Measurements from ENCODE around the gene HLA-E.
A peak's percentile ranks its signal among the peaks of the same experiment; 100 is the strongest.
"Not testable (repeated sequence)": the region's sequence is repeated elsewhere in the genome, so short reads cannot be mapped to it uniquely, and the experiment has no call there.

The HLA-E gene

GRCh38 chr6:30491291-30491953, 2.1 kb downstream of the HLA-E start:
- H3K9me3 Mint-ChIP-seq, ATAC-seq, H3K27me3 Mint-ChIP-seq, DNase-seq: not testable (repeated sequence)
- peaks cover 69% of the 10 kb centered on the region for H3K4me1 Mint-ChIP-seq
- peak overlapping the region; percentile 91 for H3K27ac Mint-ChIP-seq
- peaks cover 56% of the 10 kb centered on the region for H3K36me3 Mint-ChIP-seq (ENCODE audit: low read depth)
- H3K4me3 Mint-ChIP-seq, result peak overlapping the region; percentile 95

GRCh38 chr6:30491991-30492952, 3.0 kb downstream of the HLA-E start:
- H3K27ac Mint-ChIP-seq, result peak overlapping the region; percentile 91
- peak; percentile 15 for ATAC-seq
- peaks cover 70% of the 10 kb centered on the region for H3K4me1 Mint-ChIP-seq
- H3K27me3 Mint-ChIP-seq, result no peaks in the 10 kb centered on the region
- peak overlapping the region; percentile 95 for H3K4me3 Mint-ChIP-seq
- no peaks in the 10 kb centered on the region for H3K9me3 Mint-ChIP-seq
- H3K36me3 Mint-ChIP-seq (ENCODE audit: low read depth), result peaks cover 56% of the 10 kb centered on the region
- DNase-seq, result no peak

- peak overlapping the region; percentile 95 for H3K4me3 Mint-ChIP-seq
- H3K9me3 Mint-ChIP-seq, result no peaks in the 10 kb centered on the region
- ATAC-seq (no peak), DNase-seq (peak; percentile 68)
- H3K27ac Mint-ChIP-seq, result peak overlapping the region; percentile 84
- peaks cover 56% of the 10 kb centered on the region for H3K36me3 Mint-ChIP-seq (ENCODE audit: low read depth)
- peaks cover 71% of the 10 kb centered on the region for H3K4me1 Mint-ChIP-seq
- no peaks in the 10 kb centered on the region for H3K27me3 Mint-ChIP-seq
Observed at GRCh38 chr6:30493643-30494250, 4.4 kb downstream of the HLA-E start.

GRCh38 chr6:30494291-30494861, 5.1 kb downstream of the HLA-E start:
- no peaks in the 10 kb centered on the region for H3K27me3 Mint-ChIP-seq
- DNase-seq (no peak), ATAC-seq (no peak)
- peaks cover 65% of the 10 kb centered on the region for H3K4me1 Mint-ChIP-seq
- H3K36me3 Mint-ChIP-seq (ENCODE audit: low read depth), result peaks cover 52% of the 10 kb centered on the region
- no peaks in the 10 kb centered on the region for H3K9me3 Mint-ChIP-seq
- peak overlapping the region; percentile 84 for H3K27ac Mint-ChIP-seq
- H3K4me3 Mint-ChIP-seq, result peak overlapping the region; percentile 95

- H3K27me3 Mint-ChIP-seq, DNase-seq, ATAC-seq, H3K9me3 Mint-ChIP-seq: not testable (repeated sequence)
- peaks cover 69% of the 10 kb centered on the region for H3K4me1 Mint-ChIP-seq
- peaks cover 48% of the 10 kb centered on the region for H3K36me3 Mint-ChIP-seq (ENCODE audit: low read depth)
- H3K27ac Mint-ChIP-seq, result peak overlapping the region; percentile 84
- H3K4me3 Mint-ChIP-seq, result peak overlapping the region; percentile 37
Observed at GRCh38 chr6:30495060-30495459, 5.8 kb downstream of the HLA-E start.

GRCh38 chr6:30495993-30496392, 6.7 kb downstream of the HLA-E start:
- H3K36me3 Mint-ChIP-seq (ENCODE audit: low read depth), result peaks cover 39% of the 10 kb centered on the region
- DNase-seq (no peak), ATAC-seq (no peak)
- no peaks in the 10 kb centered on the region for H3K27me3 Mint-ChIP-seq
- peaks cover 77% of the 10 kb centered on the region for H3K4me1 Mint-ChIP-seq
- H3K4me3 Mint-ChIP-seq, result no peak overlapping the region
- H3K27ac Mint-ChIP-seq, result peak overlapping the region; percentile 84
- no peaks in the 10 kb centered on the region for H3K9me3 Mint-ChIP-seq

GRCh38 chr6:30497261-30497599, 7.9 kb downstream of the HLA-E start:
- H3K27me3 Mint-ChIP-seq, H3K9me3 Mint-ChIP-seq, DNase-seq, ATAC-seq: not testable (repeated sequence)
- Mint-ChIP-seq H3K4me3 (peak overlapping the region; percentile 7), H3K4me1 (peaks cover 72% of the 10 kb centered on the region), H3K27ac (peak overlapping the region; percentile 84), H3K36me3 (ENCODE audit: low read depth) (peaks cover 26% of the 10 kb centered on the region)

GRCh38 chr6:30497714-30498113, 8.4 kb downstream of the HLA-E start:
- peak overlapping the region; percentile 84 for H3K27ac Mint-ChIP-seq
- H3K27me3 Mint-ChIP-seq, result no peaks in the 10 kb centered on the region
- no peaks in the 10 kb centered on the region for H3K9me3 Mint-ChIP-seq
- H3K4me3 Mint-ChIP-seq, result peak overlapping the region; percentile 7
- ATAC-seq (no peak), DNase-seq (no peak)
- peaks cover 22% of the 10 kb centered on the region for H3K36me3 Mint-ChIP-seq (ENCODE audit: low read depth)
- peaks cover 69% of the 10 kb centered on the region for H3K4me1 Mint-ChIP-seq

- not testable (repeated sequence) for H3K27ac Mint-ChIP-seq
- H3K4me1 Mint-ChIP-seq, result peaks cover 64% of the 10 kb centered on the region
Observed at GRCh38 chr6:30498705-30499104, 9.4 kb downstream of the HLA-E start.

GRCh38 chr6:30500421-30501355, 11.4 kb downstream of the HLA-E start:
- Mint-ChIP-seq H3K27ac (peak overlapping the region; percentile 82), H3K4me1 (peaks cover 50% of the 10 kb centered on the region), H3K4me3 (peak overlapping the region; percentile 73), H3K36me3 (ENCODE audit: low read depth) (no peaks in the 10 kb centered on the region), H3K27me3 (no peaks in the 10 kb centered on the region), H3K9me3 (no peaks in the 10 kb centered on the region)
- no peak for ATAC-seq
- DNase-seq, result no peak

More at GRCh38 chr6:30498705-30499104, 9.4 kb downstream of the HLA-E start:
- not testable (repeated sequence) for DNase-seq, H3K27me3 Mint-ChIP-seq, H3K4me3 Mint-ChIP-seq, H3K9me3 Mint-ChIP-seq, ATAC-seq
- peaks cover 13% of the 10 kb centered on the region for H3K36me3 Mint-ChIP-seq (ENCODE audit: low read depth)

- Mint-ChIP-seq H3K27me3 (no peaks in the 10 kb centered on the region), H3K4me3 (peak overlapping the region; percentile 51), H3K36me3 (ENCODE audit: low read depth) (peaks cover 3% of the 10 kb centered on the region), H3K4me1 (peaks cover 72% of the 10 kb centered on the region), H3K9me3 (no peaks in the 10 kb centered on the region), H3K27ac (peak overlapping the region; percentile 88)
- DNase-seq (no peak), ATAC-seq (peak; percentile 44)
Observed at GRCh38 chr6:30507849-30508827, 18.8 kb downstream of the HLA-E start.

- H3K9me3 Mint-ChIP-seq, result no peaks in the 10 kb centered on the region
- ATAC-seq (peak; percentile 55), DNase-seq (no peak)
- H3K4me3 Mint-ChIP-seq, result peak overlapping the region; percentile 51
- H3K4me1 Mint-ChIP-seq, result peaks cover 70% of the 10 kb centered on the region
- no peaks in the 10 kb centered on the region for H3K27me3 Mint-ChIP-seq
- peaks cover 3% of the 10 kb centered on the region for H3K36me3 Mint-ChIP-seq (ENCODE audit: low read depth)
- H3K27ac Mint-ChIP-seq, result peak overlapping the region; percentile 88
Observed at GRCh38 chr6:30508890-30509736, 19.8 kb downstream of the HLA-E start.

All from activated naive CD8-positive, alpha-beta T cell treated with anti-CD3 and anti-CD28 coated beads, Interleukin-2, amount 50 U/mL, for 24 hours (primary cell).